H9 (cell line): Measurements from ENCODE around the gene LEKR1. TPM values are rescaled to one million over a fixed set of nuclear protein-coding genes. Genes with fewer than 3 reads are reported as not detected.

Source experiments
- DNase-seq: peaks from one replicate; pipeline ENCODE4 v3.0.0-alpha.2; 2017
- H2AFZ ChIP-seq: one replicate; pipeline ENCODE4 v1.6.1; 2013; ENCODE audit warnings: mild to moderate bottlenecking, low read length, control low read depth, moderate library complexity
- H2AK5ac ChIP-seq: 2 replicates; pipeline ENCODE4 v1.6.1; 2013; ENCODE audit warnings: low read length, control low read depth, mixed read lengths; ENCODE audit not compliant: insufficient read length
- H2BK120ac ChIP-seq: one replicate; pipeline ENCODE4 v1.6.1; 2013; ENCODE audit warnings: low read depth, mild to moderate bottlenecking, low read length, control low read depth, inconsistent platforms; ENCODE audit not compliant: poor library complexity, severe bottlenecking
- H2BK12ac ChIP-seq: 2 replicates; pipeline ENCODE4 v1.6.1; 2013; ENCODE audit warnings: low read length, control low read depth, mixed read lengths, low read depth; ENCODE audit not compliant: insufficient read length
- H2BK15ac ChIP-seq: 2 replicates; pipeline ENCODE4 v1.6.1; 2013; ENCODE audit warnings: low read depth, low read length, control low read depth
- H2BK20ac ChIP-seq: one replicate; pipeline ENCODE4 v1.6.1; 2013; ENCODE audit warnings: low read depth, mild to moderate bottlenecking, low read length, control low read depth, inconsistent platforms; ENCODE audit not compliant: poor library complexity, severe bottlenecking
- H2BK5ac ChIP-seq: 2 replicates; pipeline ENCODE4 v1.6.1; 2013; ENCODE audit warnings: low read length, control low read depth, mixed read lengths; ENCODE audit not compliant: insufficient read length
- H3K14ac ChIP-seq: 2 replicates; pipeline ENCODE4 v1.6.1; 2013; ENCODE audit warnings: low read length, control low read depth; ENCODE audit not compliant: insufficient read depth
- H3K18ac ChIP-seq: 2 replicates; pipeline ENCODE4 v1.6.1; 2013; ENCODE audit warnings: low read depth, mild to moderate bottlenecking, mixed read lengths, low read length, control low read depth; ENCODE audit not compliant: insufficient read length
- H3K23ac ChIP-seq: 2 replicates; pipeline ENCODE4 v1.6.1; 2013; ENCODE audit warnings: low read length, control low read depth, mixed read lengths, low read depth; ENCODE audit not compliant: insufficient read length
- H3K23me2 ChIP-seq: 2 replicates; pipeline ENCODE4 v1.6.1; 2013; ENCODE audit warnings: low read depth, mild to moderate bottlenecking, mixed read lengths, low read length, control low read depth; ENCODE audit not compliant: insufficient read length, poor library complexity, severe bottlenecking
- H3K27ac ChIP-seq: 2 replicates; pipeline ENCODE4 v1.5.1; 2013; ENCODE audit warnings: low read length, control low read depth, mixed read lengths, low read depth; ENCODE audit not compliant: insufficient read length
- H3K27me3 ChIP-seq: 2 replicates; pipeline ENCODE4 v1.6.1; 2013; ENCODE audit warnings: low read length, control low read depth, inconsistent platforms; ENCODE audit not compliant: insufficient read depth
- H3K4ac ChIP-seq: 2 replicates; pipeline ENCODE4 v1.6.1; 2013; ENCODE audit warnings: low read depth, mild to moderate bottlenecking, control low read depth, inconsistent platforms, low read length, moderate library complexity
- H3K4me1 ChIP-seq: 2 replicates; pipeline ENCODE4 v1.6.1; 2013; ENCODE audit warnings: low read length, control low read depth, inconsistent platforms; ENCODE audit not compliant: insufficient read depth
- H3K4me2 ChIP-seq: 2 replicates; pipeline ENCODE4 v1.6.1; 2013; ENCODE audit warnings: low read length, control low read depth, mixed read lengths; ENCODE audit not compliant: insufficient read length, insufficient read depth
- H3K56ac ChIP-seq: 2 replicates; pipeline ENCODE4 v1.6.1; 2013; ENCODE audit warnings: low read depth, mild to moderate bottlenecking, mixed read lengths, low read length, control low read depth; ENCODE audit not compliant: insufficient read length
- H3K79me1 ChIP-seq: 2 replicates; pipeline ENCODE4 v1.6.1; 2013; ENCODE audit warnings: low read depth, mild to moderate bottlenecking, moderate library complexity, low read length, control low read depth, inconsistent platforms; ENCODE audit not compliant: insufficient read depth, poor library complexity, severe bottlenecking
- H3K79me2 ChIP-seq: 2 replicates; pipeline ENCODE4 v1.6.1; 2013; ENCODE audit warnings: low read length, control low read depth, inconsistent platforms; ENCODE audit not compliant: insufficient read depth
- H3K9ac ChIP-seq: 2 replicates; pipeline ENCODE4 v1.6.1; 2013; ENCODE audit warnings: low read length, control low read depth, mixed read lengths; ENCODE audit not compliant: insufficient read length; ENCODE audit errors: extremely low read depth
- H3K9me3 ChIP-seq: one replicate; pipeline ENCODE4 v1.6.1; 2013; ENCODE audit warnings: low read depth, low read length, inconsistent platforms; ENCODE audit not compliant: control insufficient read depth
- H3T11ph ChIP-seq: one replicate; pipeline ENCODE4 v1.6.1; 2013; ENCODE audit warnings: mild to moderate bottlenecking, low read length, control low read depth, inconsistent platforms
- H4K20me1 ChIP-seq: one replicate; pipeline ENCODE4 v1.6.1; 2013; ENCODE audit not compliant: control insufficient read depth, insufficient read length, insufficient read depth
- H4K5ac ChIP-seq: 2 replicates; pipeline ENCODE4 v1.6.1; 2013; ENCODE audit warnings: low read depth, mild to moderate bottlenecking, mixed read lengths, low read length, control low read depth; ENCODE audit not compliant: insufficient read length
- H4K8ac ChIP-seq: replicated peaks from 2 replicates; pipeline ENCODE4 v1.6.1; 2013; ENCODE audit warnings: low read length, control low read depth, mixed read lengths, low read depth; ENCODE audit not compliant: insufficient read length
- H4K91ac ChIP-seq: 2 replicates; pipeline ENCODE4 v1.6.1; 2013; ENCODE audit warnings: low read depth, mild to moderate bottlenecking, moderate library complexity, mixed read lengths, low read length, control low read depth; ENCODE audit not compliant: insufficient read length
- H3K27ac Mint-ChIP-seq, 3 experiments: 2 replicates in 2 of 3; 3 replicates in 1 of 3; pipeline ENCODE4 v1.8.0; 2020 to 2021; ENCODE audit warnings: mixed read lengths in 3 of 3, mild to moderate bottlenecking in 1 of 3, moderate library complexity in 1 of 3
- H3K27me3 Mint-ChIP-seq: 2 replicates; pipeline ENCODE4 v1.8.0; 2021; ENCODE audit warnings: low read depth, mild to moderate bottlenecking, moderate library complexity, mixed read lengths
- H3K36me3 Mint-ChIP-seq, 3 experiments: 2 replicates in 2 of 3; 3 replicates in 1 of 3; pipeline ENCODE4 v1.8.0; 2020 to 2021; ENCODE audit warnings: low read depth in 3 of 3, mixed read lengths in 3 of 3; ENCODE audit not compliant: insufficient read depth in 1 of 3
- H3K4me1 Mint-ChIP-seq, 2 experiments: 2 replicates each; pipeline ENCODE4 v1.8.0; 2020; ENCODE audit warnings: mixed read lengths in 2 of 2
- H3K4me3 Mint-ChIP-seq, 2 experiments: 2 replicates in 1 of 2; 3 replicates in 1 of 2; pipeline ENCODE4 v1.8.0; 2020 to 2021; ENCODE audit warnings: mild to moderate bottlenecking in 2 of 2, mixed read lengths in 2 of 2, moderate library complexity in 1 of 2
- H3K9me3 Mint-ChIP-seq, 2 experiments: 2 replicates in 1 of 2; 3 replicates in 1 of 2; pipeline ENCODE4 v1.8.0; 2020; ENCODE audit warnings: mild to moderate bottlenecking in 2 of 2, mixed read lengths in 2 of 2, moderate library complexity in 1 of 2
- WGBS: extraction: QIAGEN DNeasy Blood & Tissue Kit; methylation state at CpG from one replicate; pipeline ENCODE4 v1.1.7; 2013; ENCODE audit warnings: missing lambda C conversion rate, low lambda C conversion rate, mixed read lengths; ENCODE audit not compliant: insufficient read length; ENCODE audit errors: extremely low coverage; 5-methylcytosine and 5-hydroxymethylcytosine counted together
- total RNA-seq: library from RNA; stranded (reverse); gene quantifications from 2 replicates; pipeline ENCODE4 v1.2.1, GENCODE V29; 2021
- TF ChIP-seq, protein P1 (sequence below): fragments of 200-600 bp; sonication (generic); conservative IDR thresholded peaks from 3 replicates; pipeline ENCODE4 v1.8.0; 2021; ENCODE audit warnings: antibody characterized with exemption, mild to moderate bottlenecking

Gene LEKR1
- total RNA-seq, 1 experiment from 2014 or later: not detected

- TF ChIP-seq, protein P1, sequence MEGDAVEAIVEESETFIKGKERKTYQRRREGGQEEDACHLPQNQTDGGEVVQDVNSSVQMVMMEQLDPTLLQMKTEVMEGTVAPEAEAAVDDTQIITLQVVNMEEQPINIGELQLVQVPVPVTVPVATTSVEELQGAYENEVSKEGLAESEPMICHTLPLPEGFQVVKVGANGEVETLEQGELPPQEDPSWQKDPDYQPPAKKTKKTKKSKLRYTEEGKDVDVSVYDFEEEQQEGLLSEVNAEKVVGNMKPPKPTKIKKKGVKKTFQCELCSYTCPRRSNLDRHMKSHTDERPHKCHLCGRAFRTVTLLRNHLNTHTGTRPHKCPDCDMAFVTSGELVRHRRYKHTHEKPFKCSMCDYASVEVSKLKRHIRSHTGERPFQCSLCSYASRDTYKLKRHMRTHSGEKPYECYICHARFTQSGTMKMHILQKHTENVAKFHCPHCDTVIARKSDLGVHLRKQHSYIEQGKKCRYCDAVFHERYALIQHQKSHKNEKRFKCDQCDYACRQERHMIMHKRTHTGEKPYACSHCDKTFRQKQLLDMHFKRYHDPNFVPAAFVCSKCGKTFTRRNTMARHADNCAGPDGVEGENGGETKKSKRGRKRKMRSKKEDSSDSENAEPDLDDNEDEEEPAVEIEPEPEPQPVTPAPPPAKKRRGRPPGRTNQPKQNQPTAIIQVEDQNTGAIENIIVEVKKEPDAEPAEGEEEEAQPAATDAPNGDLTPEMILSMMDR: no peak
- H3K4me1 ChIP-seq: no peaks in the 10 kb centered on the region
- no peak for DNase-seq
- H3K23me2 ChIP-seq: no peaks in the 10 kb centered on the region
- H4K20me1 ChIP-seq: no peaks in the 10 kb centered on the region
- Mint-ChIP-seq H3K36me3 (no peaks in the 10 kb centered on the region), H3K27ac (0 out of 7 replicates have a peak overlapping the region, but pooled peaks of 1 of the 3 experiments have one; percentile 20), H3K9me3 (no peaks in the 10 kb centered on the region), H3K27me3 (no peaks in the 10 kb centered on the region), H3K4me3 (no peak overlapping the region), H3K4me1 (peaks cover 6 to 11% of the 10 kb centered on the region in 2 experiments; a peak in 2 of 4 replicates)
- no peak overlapping the region for H3K23ac ChIP-seq
- H3K9me3 ChIP-seq: no peaks in the 10 kb centered on the region
- no peak overlapping the region for H2AK5ac ChIP-seq
- H3K14ac ChIP-seq: no peak overlapping the region
- H3K9ac ChIP-seq: no peak overlapping the region
- no CpG with 5 or more reads among the region's 3 CpGs for WGBS
- no peak overlapping the region for H3K4ac ChIP-seq
- no peak overlapping the region for H2BK15ac ChIP-seq
- no peaks in the 10 kb centered on the region for H3K27me3 ChIP-seq
- no peak overlapping the region for H3K18ac ChIP-seq
- no peak overlapping the region for H3K56ac ChIP-seq
- no peak overlapping the region for H4K91ac ChIP-seq
- no peak overlapping the region for H2BK12ac ChIP-seq
- no peak overlapping the region for H2BK5ac ChIP-seq
- H3K79me2 ChIP-seq: no peaks in the 10 kb centered on the region
- H2BK120ac ChIP-seq: no peak overlapping the region
- no peak overlapping the region for H3T11ph ChIP-seq
- no peak overlapping the region for H4K5ac ChIP-seq
- no peak overlapping the region for H3K27ac ChIP-seq
- H3K4me2 ChIP-seq: no peak overlapping the region
- no peak overlapping the region for H2BK20ac ChIP-seq
- H3K79me1 ChIP-seq: no peaks in the 10 kb centered on the region
- no peak overlapping the region for H2AFZ ChIP-seq
- no peak overlapping the region for H4K8ac ChIP-seq
Observed at GRCh38 chr3:156792114-156792513, 34.0 kb upstream of the LEKR1 start.
